OCI-LY1 (cell line): Measurements from ENCODE around the gene CELSR1.

Experiments
- CTCF ChIP-seq: fragments of 200-600 bp; sonication (generic), shearing (Covaris generic); IDR thresholded peaks from 2 replicates; pipeline ENCODE4 v1.5.1; 2017; ENCODE audit warnings: mild to moderate bottlenecking, antibody characterized with exemption, low read length, moderate library complexity, mixed read lengths
- EZH2 ChIP-seq: fragments of 200-600 bp; sonication (generic), shearing (Covaris generic); IDR thresholded peaks from 2 replicates; pipeline ENCODE4 v1.8.0; 2017; ENCODE audit warnings: borderline replicate concordance, mixed run types, mild to moderate bottlenecking, antibody characterized with exemption, low read length, moderate library complexity, mixed read lengths

DNA sequence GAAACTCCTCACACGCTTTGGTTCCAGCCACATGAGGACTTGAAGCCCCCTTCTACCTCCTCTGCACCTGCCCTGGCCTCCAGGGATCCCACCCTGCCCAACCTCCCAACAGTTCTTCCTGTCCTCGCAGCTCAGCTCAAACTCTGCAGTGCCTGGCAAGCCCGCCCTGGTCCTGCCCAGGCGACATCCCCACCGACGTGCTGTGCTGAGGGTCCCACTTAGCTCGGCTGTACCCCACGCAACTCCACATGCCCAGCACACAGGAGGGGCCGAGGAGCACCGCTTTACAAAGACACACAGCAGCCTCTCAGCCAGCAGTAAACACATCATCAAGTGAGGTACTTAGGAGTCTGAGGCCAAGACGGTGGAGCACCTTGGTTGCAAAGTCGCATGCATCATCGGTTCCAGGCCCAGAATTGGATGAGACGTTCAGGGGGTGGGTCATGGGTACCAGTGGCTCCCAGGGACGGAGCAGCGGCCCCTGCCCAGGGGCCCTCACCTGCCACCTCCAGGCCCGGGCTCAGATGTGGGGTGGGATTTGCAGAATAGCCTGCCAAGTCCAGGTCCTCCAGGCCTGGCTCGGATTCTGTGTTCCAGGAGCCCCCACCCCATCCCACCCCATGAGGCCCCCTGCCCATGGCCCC lies 72.6 kb downstream of the CELSR1 start:
- TF ChIP-seq CTCF (no peak), EZH2 (no peak)
